ENCODE measurements around the gene C22orf39. TPM values are rescaled to one million over a fixed set of nuclear protein-coding genes. Genes with fewer than 3 reads are reported as not detected.

C22orf39 gene, protein sequence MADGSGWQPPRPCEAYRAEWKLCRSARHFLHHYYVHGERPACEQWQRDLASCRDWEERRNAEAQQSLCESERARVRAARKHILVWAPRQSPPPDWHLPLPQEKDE
- polyA plus RNA-seq = 10 to 100 TPM; 17.4 to 19.1 TPM

GRCh38 chr22:19447330-19448075 lies at the start of gene C22orf39:
Gene C22orf39 (minus strand): TSS chr22:19447711. CDS start chr22:19447688, 23 bp downstream.
- H3K27ac ChIP-seq (ENCODE audit: low read depth in 2 of 2, low read length in 1 of 2) = peak within 1 kb of the TSS; percentile 83 to 91
- 0 to 1% methylated on average over 85 to 92 of the region's 92 CpGs for WGBS, 2 donors

DNA sequence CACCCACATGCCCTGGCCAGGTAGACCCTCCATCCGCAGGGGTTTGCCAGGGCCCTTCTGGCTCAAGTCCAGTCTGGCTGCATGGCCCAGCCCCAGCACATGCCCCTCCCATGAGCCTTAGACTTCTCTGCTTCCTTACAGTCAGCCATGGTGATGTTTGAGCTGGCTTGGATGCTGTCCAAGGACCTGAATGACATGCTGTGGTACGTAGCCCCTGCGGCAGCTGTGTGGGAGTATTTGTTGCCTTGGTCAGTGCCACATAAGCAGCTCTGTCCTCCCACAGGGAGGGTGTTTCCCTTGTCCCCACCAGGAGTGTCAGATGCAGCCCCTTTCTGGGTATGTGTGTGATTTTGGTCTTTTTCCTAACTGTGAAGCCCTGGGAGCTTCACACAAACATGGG lies 49.7 kb upstream of the C22orf39 start:
- Histone ChIP-seq H3K27me3 (ENCODE audit: control insufficient read depth in 1 of 2, insufficient read depth in 2 of 2, low read length in 2 of 2) (no peaks in the 10 kb centered on the region), H3K36me3 (ENCODE audit: control insufficient read depth in 2 of 2, insufficient read depth in 2 of 2, low read length in 1 of 2) (peaks cover 0 to 3% of the 10 kb centered on the region in 2 donors), H3K27ac (ENCODE audit: low read depth in 2 of 2, low read length in 1 of 2) (no peak overlapping the region), H3K4me1 (ENCODE audit: control insufficient read depth in 2 of 2, insufficient read depth in 2 of 2, low read length in 1 of 2) (no peaks in the 10 kb centered on the region), H3K4me3 (ENCODE audit: low read depth in 1 of 2, low read length in 2 of 2) (no peak overlapping the region), H3K9me3 (ENCODE audit: control insufficient read depth in 2 of 2, insufficient read depth in 1 of 2, low read depth in 1 of 2, low read length in 1 of 2) (no peaks in the 10 kb centered on the region)
- WGBS, 2 donors = 54 to 62% methylated on average over 3 of the region's 3 CpGs

More at GRCh38 chr22:19447330-19448075, at the start of gene C22orf39:
- H3K4me1 ChIP-seq (ENCODE audit: control insufficient read depth in 2 of 2, insufficient read depth in 2 of 2, low read length in 1 of 2) = peaks cover 2 to 12% of the 10 kb centered on the region in 2 donors
- peaks cover 7 to 9% of the 10 kb centered on the region in 2 donors for H3K36me3 ChIP-seq (ENCODE audit: control insufficient read depth in 2 of 2, insufficient read depth in 2 of 2, low read length in 1 of 2)
- H3K4me3 ChIP-seq (ENCODE audit: low read depth in 1 of 2, low read length in 2 of 2) = peak within 1 kb of the TSS; percentile 66 to 79
- H3K27me3 ChIP-seq (ENCODE audit: control insufficient read depth in 1 of 2, insufficient read depth in 2 of 2, low read length in 2 of 2) = no peaks in the 10 kb centered on the region
- no peaks in the 10 kb centered on the region for H3K9me3 ChIP-seq (ENCODE audit: control insufficient read depth in 2 of 2, insufficient read depth in 1 of 2, low read depth in 1 of 2, low read length in 1 of 2)

GRCh38 chr22:19496324-19496630 lies 48.8 kb upstream of the C22orf39 start:
- H3K27me3 ChIP-seq (ENCODE audit: control insufficient read depth in 1 of 2, insufficient read depth in 2 of 2, low read length in 2 of 2) = no peaks in the 10 kb centered on the region
- no peaks in the 10 kb centered on the region for H3K9me3 ChIP-seq (ENCODE audit: control insufficient read depth in 2 of 2, insufficient read depth in 1 of 2, low read depth in 1 of 2, low read length in 1 of 2)
- H3K4me3 ChIP-seq (ENCODE audit: low read depth in 1 of 2, low read length in 2 of 2) = no peak overlapping the region
- 95 to 98% methylated on average over 3 of the region's 3 CpGs for WGBS, 2 donors
- H3K36me3 ChIP-seq (ENCODE audit: control insufficient read depth in 2 of 2, insufficient read depth in 2 of 2, low read length in 1 of 2) = peaks cover 0 to 3% of the 10 kb centered on the region in 2 donors
- no peaks in the 10 kb centered on the region for H3K4me1 ChIP-seq (ENCODE audit: control insufficient read depth in 2 of 2, insufficient read depth in 2 of 2, low read length in 1 of 2)
- H3K27ac ChIP-seq (ENCODE audit: low read depth in 2 of 2, low read length in 1 of 2) = no peak overlapping the region

DNA sequence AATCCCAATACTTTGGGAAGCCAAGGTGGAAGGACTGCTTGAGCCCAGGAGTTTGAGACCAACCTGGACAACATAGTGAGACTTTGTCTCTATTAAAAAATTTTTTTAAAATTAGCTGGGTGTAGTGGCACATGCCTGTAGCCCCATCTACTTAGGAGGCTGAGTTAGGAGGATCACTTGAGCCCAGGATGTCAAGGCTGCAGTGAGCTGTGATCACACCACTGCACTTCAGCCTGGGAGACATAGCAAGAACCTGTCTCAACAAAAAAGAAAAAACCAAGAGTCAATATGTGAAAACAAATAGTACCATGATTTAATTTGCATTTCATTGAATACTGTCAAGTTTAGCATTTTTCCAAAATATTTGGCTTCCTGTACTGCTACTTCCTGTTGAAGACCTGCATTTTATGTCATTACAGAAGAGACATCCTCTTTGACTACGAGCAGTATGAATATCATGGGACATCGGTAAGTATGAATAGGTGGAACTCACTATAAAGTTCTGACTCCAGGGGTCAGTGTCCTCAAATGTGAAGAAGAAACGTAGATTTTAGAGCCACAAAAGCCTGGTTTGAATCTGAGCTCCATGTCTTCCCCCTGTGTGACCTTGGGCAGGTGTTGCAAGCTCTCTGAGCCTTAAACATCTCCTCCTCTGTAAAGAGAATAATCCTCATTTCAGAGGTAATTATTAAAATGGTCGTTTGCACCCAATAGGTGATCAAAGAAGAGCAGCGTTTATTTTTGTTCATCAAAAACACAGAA lies 48.2 kb upstream of the C22orf39 start:
- no peaks in the 10 kb centered on the region for H3K27me3 ChIP-seq (ENCODE audit: control insufficient read depth in 1 of 2, insufficient read depth in 2 of 2, low read length in 2 of 2)
- H3K9me3 ChIP-seq (ENCODE audit: control insufficient read depth in 2 of 2, insufficient read depth in 1 of 2, low read depth in 1 of 2, low read length in 1 of 2) = no peaks in the 10 kb centered on the region
- no peaks in the 10 kb centered on the region for H3K4me1 ChIP-seq (ENCODE audit: control insufficient read depth in 2 of 2, insufficient read depth in 2 of 2, low read length in 1 of 2)
- no peak overlapping the region for H3K4me3 ChIP-seq (ENCODE audit: low read depth in 1 of 2, low read length in 2 of 2)
- H3K36me3 ChIP-seq (ENCODE audit: control insufficient read depth in 2 of 2, insufficient read depth in 2 of 2, low read length in 1 of 2) = peaks cover 0 to 3% of the 10 kb centered on the region in 2 donors
- H3K27ac ChIP-seq (ENCODE audit: low read depth in 2 of 2, low read length in 1 of 2) = no peak overlapping the region
- 73 to 74% methylated on average over 5 of the region's 5 CpGs for WGBS, 2 donors

GRCh38 chr22:19494676-19495173 lies 47.2 kb upstream of the C22orf39 start:
- no peak overlapping the region for H3K27ac ChIP-seq (ENCODE audit: low read depth in 2 of 2, low read length in 1 of 2)
- H3K9me3 ChIP-seq (ENCODE audit: control insufficient read depth in 2 of 2, insufficient read depth in 1 of 2, low read depth in 1 of 2, low read length in 1 of 2) = no peaks in the 10 kb centered on the region
- H3K4me1 ChIP-seq (ENCODE audit: control insufficient read depth in 2 of 2, insufficient read depth in 2 of 2, low read length in 1 of 2) = no peaks in the 10 kb centered on the region
- no peaks in the 10 kb centered on the region for H3K27me3 ChIP-seq (ENCODE audit: control insufficient read depth in 1 of 2, insufficient read depth in 2 of 2, low read length in 2 of 2)
- H3K36me3 ChIP-seq (ENCODE audit: control insufficient read depth in 2 of 2, insufficient read depth in 2 of 2, low read length in 1 of 2) = peaks cover 0 to 3% of the 10 kb centered on the region in 2 donors
- H3K4me3 ChIP-seq (ENCODE audit: low read depth in 1 of 2, low read length in 2 of 2) = no peak overlapping the region
- WGBS, 2 donors = 93 to 95% methylated on average over 6 of the region's 6 CpGs

DNA sequence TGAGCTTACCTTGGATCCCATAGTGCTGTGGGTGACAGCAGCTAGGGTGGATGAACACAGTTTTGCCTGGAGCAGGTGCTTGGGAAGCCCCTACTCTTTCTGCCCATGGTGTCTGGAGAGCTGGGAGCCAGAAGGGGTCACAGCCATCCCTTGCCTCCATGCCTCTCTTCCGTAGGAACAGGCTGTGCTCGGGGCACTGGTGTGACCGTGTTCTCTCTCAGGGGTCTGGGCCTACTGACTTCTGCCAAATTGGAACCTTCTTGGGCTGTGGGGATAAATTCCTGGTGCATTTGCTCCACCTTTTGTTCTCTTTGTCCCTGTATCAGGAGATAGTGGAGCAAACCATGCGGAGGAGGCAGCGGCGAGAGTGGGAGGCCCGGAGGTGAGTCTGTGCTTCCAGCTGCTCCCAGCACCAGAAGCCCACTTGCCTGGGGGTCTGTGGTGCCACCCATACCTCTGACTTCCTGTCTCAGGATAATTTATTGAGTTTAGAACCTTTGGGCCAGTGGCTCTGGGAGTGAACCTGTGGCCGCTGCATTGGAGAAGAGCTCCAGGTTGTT lies 46.6 kb upstream of the C22orf39 start:
- 98% methylated on average over 8 of the region's 8 CpGs for WGBS, 2 donors
- H3K36me3 ChIP-seq (ENCODE audit: control insufficient read depth in 2 of 2, insufficient read depth in 2 of 2, low read length in 1 of 2) = peaks cover 0 to 3% of the 10 kb centered on the region in 2 donors
- H3K4me1 ChIP-seq (ENCODE audit: control insufficient read depth in 2 of 2, insufficient read depth in 2 of 2, low read length in 1 of 2) = no peaks in the 10 kb centered on the region
- no peaks in the 10 kb centered on the region for H3K9me3 ChIP-seq (ENCODE audit: control insufficient read depth in 2 of 2, insufficient read depth in 1 of 2, low read depth in 1 of 2, low read length in 1 of 2)
- no peak overlapping the region for H3K4me3 ChIP-seq (ENCODE audit: low read depth in 1 of 2, low read length in 2 of 2)
- H3K27ac ChIP-seq (ENCODE audit: low read depth in 2 of 2, low read length in 1 of 2) = no peak overlapping the region
- no peaks in the 10 kb centered on the region for H3K27me3 ChIP-seq (ENCODE audit: control insufficient read depth in 1 of 2, insufficient read depth in 2 of 2, low read length in 2 of 2)

DNA sequence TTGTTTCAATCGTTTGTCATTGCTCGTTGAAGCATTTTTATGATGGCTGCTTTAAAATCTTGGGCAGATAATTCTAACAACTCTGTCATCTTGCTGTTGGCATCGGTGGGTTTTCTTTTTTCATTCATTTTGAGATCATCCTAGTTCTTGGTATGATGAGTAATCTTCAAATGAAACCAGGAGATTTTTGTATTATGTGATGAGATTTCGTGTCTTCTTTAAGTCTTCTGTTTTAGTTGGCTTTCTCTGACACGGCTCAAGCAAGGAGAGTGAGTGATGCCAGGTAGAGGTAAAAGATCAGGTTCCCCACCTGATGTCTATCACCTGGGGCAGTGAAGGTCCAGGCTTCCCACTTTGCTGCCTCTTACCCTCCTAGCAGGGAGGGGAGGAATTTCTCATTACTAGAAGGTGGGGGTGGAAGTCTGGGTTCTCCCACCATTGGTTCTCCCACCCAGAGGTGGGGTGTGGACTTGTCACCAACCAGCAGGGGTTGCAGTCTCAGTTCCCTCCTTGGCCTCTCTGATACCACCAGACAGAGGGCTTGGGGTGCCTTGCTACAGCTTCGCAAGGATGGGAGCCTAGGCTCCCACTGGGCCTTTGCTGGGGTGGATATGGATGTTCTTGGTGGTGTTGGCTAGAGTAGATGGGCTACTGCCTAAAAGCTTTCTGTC lies 45.1 kb upstream of the C22orf39 start:
- 86 to 87% methylated on average over 6 of the region's 6 CpGs for WGBS, 2 donors

GRCh38 chr22:19490628-19491230 lies 43.2 kb upstream of the C22orf39 start:
- Histone ChIP-seq H3K27ac (ENCODE audit: low read depth in 2 of 2, low read length in 1 of 2) (no peak overlapping the region), H3K36me3 (ENCODE audit: control insufficient read depth in 2 of 2, insufficient read depth in 2 of 2, low read length in 1 of 2) (peaks cover 0 to 3% of the 10 kb centered on the region in 2 donors), H3K27me3 (ENCODE audit: control insufficient read depth in 1 of 2, insufficient read depth in 2 of 2, low read length in 2 of 2) (no peaks in the 10 kb centered on the region), H3K9me3 (ENCODE audit: control insufficient read depth in 2 of 2, insufficient read depth in 1 of 2, low read depth in 1 of 2, low read length in 1 of 2) (no peaks in the 10 kb centered on the region), H3K4me1 (ENCODE audit: control insufficient read depth in 2 of 2, insufficient read depth in 2 of 2, low read length in 1 of 2) (no peaks in the 10 kb centered on the region), H3K4me3 (ENCODE audit: low read depth in 1 of 2, low read length in 2 of 2) (no peak overlapping the region)
- 93 to 94% methylated on average over 5 of the region's 5 CpGs for WGBS, 2 donors

More for the DNA sequence above, 45.1 kb upstream of the C22orf39 start:
- no peak overlapping the region for H3K4me3 ChIP-seq (ENCODE audit: low read depth in 1 of 2, low read length in 2 of 2)
- H3K4me1 ChIP-seq (ENCODE audit: control insufficient read depth in 2 of 2, insufficient read depth in 2 of 2, low read length in 1 of 2) = no peaks in the 10 kb centered on the region
- peaks cover 0 to 3% of the 10 kb centered on the region in 2 donors for H3K36me3 ChIP-seq (ENCODE audit: control insufficient read depth in 2 of 2, insufficient read depth in 2 of 2, low read length in 1 of 2)
- no peaks in the 10 kb centered on the region for H3K9me3 ChIP-seq (ENCODE audit: control insufficient read depth in 2 of 2, insufficient read depth in 1 of 2, low read depth in 1 of 2, low read length in 1 of 2)
- H3K27ac ChIP-seq (ENCODE audit: low read depth in 2 of 2, low read length in 1 of 2) = no peak overlapping the region
- H3K27me3 ChIP-seq (ENCODE audit: control insufficient read depth in 1 of 2, insufficient read depth in 2 of 2, low read length in 2 of 2) = no peaks in the 10 kb centered on the region
